SIG-M5 (cell line): Measurements from ENCODE around the gene DDX10.

ENCODE experiments used
- DNase-seq: peaks from one replicate; lab custom pipeline; 2025; lab: John Stamatoyannopoulos, UW

Gene DDX10

GRCh38 chr11:108654994-108655631 is 9.8 kb upstream of the DDX10 start:
- no peak for DNase-seq

GRCh38 chr11:108662700-108663099 is 2.2 kb upstream of the DDX10 start:
- DNase-seq = no peak

GRCh38 chr11:108663154-108663877 is 1.6 kb upstream of the DDX10 start:
- DNase-seq = no peak

- DNase-seq = no peak
Observed at GRCh38 chr11:108666373-108666772, 1.5 kb downstream of the DDX10 start.

GRCh38 chr11:108669286-108669685 is 4.4 kb downstream of the DDX10 start:
- DNase-seq = no peak

GRCh38 chr11:108669711-108670110 is 4.8 kb downstream of the DDX10 start:
- DNase-seq = no peak

- DNase-seq = no peak
Observed at GRCh38 chr11:108670451-108670850, 5.6 kb downstream of the DDX10 start.

- no peak for DNase-seq
Observed at GRCh38 chr11:108672113-108672512, 7.2 kb downstream of the DDX10 start.

- DNase-seq = no peak
Observed at GRCh38 chr11:108672786-108673185, 7.9 kb downstream of the DDX10 start.

- DNase-seq = no peak
Observed at GRCh38 chr11:108679045-108679444, 14.2 kb downstream of the DDX10 start.

- no peak for DNase-seq
Observed at GRCh38 chr11:108680271-108680670, 15.4 kb downstream of the DDX10 start.

- DNase-seq = no peak
Observed at GRCh38 chr11:108685419-108686130, 20.7 kb downstream of the DDX10 start.

- no peak for DNase-seq
Observed at GRCh38 chr11:108693852-108694251, 29.0 kb downstream of the DDX10 start.

- DNase-seq = no peak
Observed at GRCh38 chr11:108694846-108695245, 30.0 kb downstream of the DDX10 start.

GRCh38 chr11:108697872-108698473 is 33.1 kb downstream of the DDX10 start:
- no peak for DNase-seq

- no peak for DNase-seq
Observed at GRCh38 chr11:108698844-108699642, 34.2 kb downstream of the DDX10 start.

- no peak for DNase-seq
Observed at GRCh38 chr11:108703916-108704315, 39.0 kb downstream of the DDX10 start.

GRCh38 chr11:108705061-108705460 is 40.2 kb downstream of the DDX10 start:
- no peak for DNase-seq

- no peak for DNase-seq
Observed at GRCh38 chr11:108708173-108708572, 43.3 kb downstream of the DDX10 start.

GRCh38 chr11:108709741-108710140 is 44.9 kb downstream of the DDX10 start:
- no peak for DNase-seq

- DNase-seq = no peak
Observed at GRCh38 chr11:108713076-108713790, 48.4 kb downstream of the DDX10 start.
